MM.1S (cell line): Measurements from ENCODE around the gene PRUNE2.

Experiments used
- EZH2 ChIP-seq: fragments of 300-600 bp; sonication (generic); optimal IDR thresholded peaks from 2 replicates; pipeline ENCODE3; 2017; ENCODE audit warnings: low read depth, mild to moderate bottlenecking, antibody characterized with exemption, low read length, mixed read lengths
- TF ChIP-seq, protein P1 (sequence below): fragments of 300-600 bp; sonication (generic); IDR thresholded peaks from 2 replicates; pipeline ENCODE4 v1.5.1; 2016; ENCODE audit warnings: antibody characterized with exemption, low read length, mixed read lengths

DNA sequence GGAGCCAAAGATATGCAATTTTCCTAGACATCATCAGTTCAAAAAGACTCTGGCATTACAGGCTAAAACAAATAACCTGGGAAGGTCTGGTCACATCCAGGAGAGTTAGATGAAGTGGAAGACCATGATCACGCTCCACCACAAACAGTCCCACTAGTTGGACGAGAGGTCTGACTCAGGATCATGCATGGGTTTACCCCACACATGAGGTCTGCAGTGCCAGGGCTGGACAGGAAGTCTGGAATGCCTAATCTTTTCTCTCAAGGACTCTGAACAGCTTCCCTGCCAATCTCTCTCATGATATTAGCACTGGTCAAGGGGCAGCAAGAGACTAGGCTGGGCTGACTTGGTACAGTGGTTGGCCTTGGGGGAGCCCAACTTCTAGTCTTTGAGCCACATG lies 7.1 kb downstream of the PRUNE2 start:
- TF ChIP-seq, protein P1, sequence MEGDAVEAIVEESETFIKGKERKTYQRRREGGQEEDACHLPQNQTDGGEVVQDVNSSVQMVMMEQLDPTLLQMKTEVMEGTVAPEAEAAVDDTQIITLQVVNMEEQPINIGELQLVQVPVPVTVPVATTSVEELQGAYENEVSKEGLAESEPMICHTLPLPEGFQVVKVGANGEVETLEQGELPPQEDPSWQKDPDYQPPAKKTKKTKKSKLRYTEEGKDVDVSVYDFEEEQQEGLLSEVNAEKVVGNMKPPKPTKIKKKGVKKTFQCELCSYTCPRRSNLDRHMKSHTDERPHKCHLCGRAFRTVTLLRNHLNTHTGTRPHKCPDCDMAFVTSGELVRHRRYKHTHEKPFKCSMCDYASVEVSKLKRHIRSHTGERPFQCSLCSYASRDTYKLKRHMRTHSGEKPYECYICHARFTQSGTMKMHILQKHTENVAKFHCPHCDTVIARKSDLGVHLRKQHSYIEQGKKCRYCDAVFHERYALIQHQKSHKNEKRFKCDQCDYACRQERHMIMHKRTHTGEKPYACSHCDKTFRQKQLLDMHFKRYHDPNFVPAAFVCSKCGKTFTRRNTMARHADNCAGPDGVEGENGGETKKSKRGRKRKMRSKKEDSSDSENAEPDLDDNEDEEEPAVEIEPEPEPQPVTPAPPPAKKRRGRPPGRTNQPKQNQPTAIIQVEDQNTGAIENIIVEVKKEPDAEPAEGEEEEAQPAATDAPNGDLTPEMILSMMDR, result no peak
- TF ChIP-seq EZH2, result no peak
